H9 (cell line): Measurements from ENCODE around the gene CRABP2. TPM values are rescaled to one million over a fixed set of nuclear protein-coding genes. Genes with fewer than 3 reads are reported as not detected.
A peak's percentile ranks its signal among the peaks of the same experiment; 100 is the strongest.

Source experiments
- DNase-seq: peaks from one replicate; pipeline ENCODE4 v3.0.0-alpha.2; 2017
- H2AFZ ChIP-seq: one replicate; pipeline ENCODE4 v1.6.1; 2013; ENCODE audit warnings: mild to moderate bottlenecking, low read length, control low read depth, moderate library complexity
- H2AK5ac ChIP-seq: 2 replicates; pipeline ENCODE4 v1.6.1; 2013; ENCODE audit warnings: low read length, control low read depth, mixed read lengths; ENCODE audit not compliant: insufficient read length
- H2BK120ac ChIP-seq: one replicate; pipeline ENCODE4 v1.6.1; 2013; ENCODE audit warnings: low read depth, mild to moderate bottlenecking, low read length, control low read depth, inconsistent platforms; ENCODE audit not compliant: poor library complexity, severe bottlenecking
- H2BK12ac ChIP-seq: 2 replicates; pipeline ENCODE4 v1.6.1; 2013; ENCODE audit warnings: low read length, control low read depth, mixed read lengths, low read depth; ENCODE audit not compliant: insufficient read length
- H2BK15ac ChIP-seq: 2 replicates; pipeline ENCODE4 v1.6.1; 2013; ENCODE audit warnings: low read depth, low read length, control low read depth
- H2BK20ac ChIP-seq: one replicate; pipeline ENCODE4 v1.6.1; 2013; ENCODE audit warnings: low read depth, mild to moderate bottlenecking, low read length, control low read depth, inconsistent platforms; ENCODE audit not compliant: poor library complexity, severe bottlenecking
- H2BK5ac ChIP-seq: 2 replicates; pipeline ENCODE4 v1.6.1; 2013; ENCODE audit warnings: low read length, control low read depth, mixed read lengths; ENCODE audit not compliant: insufficient read length
- H3K14ac ChIP-seq: 2 replicates; pipeline ENCODE4 v1.6.1; 2013; ENCODE audit warnings: low read length, control low read depth; ENCODE audit not compliant: insufficient read depth
- H3K18ac ChIP-seq: 2 replicates; pipeline ENCODE4 v1.6.1; 2013; ENCODE audit warnings: low read depth, mild to moderate bottlenecking, mixed read lengths, low read length, control low read depth; ENCODE audit not compliant: insufficient read length
- H3K23ac ChIP-seq: 2 replicates; pipeline ENCODE4 v1.6.1; 2013; ENCODE audit warnings: low read length, control low read depth, mixed read lengths, low read depth; ENCODE audit not compliant: insufficient read length
- H3K23me2 ChIP-seq: 2 replicates; pipeline ENCODE4 v1.6.1; 2013; ENCODE audit warnings: low read depth, mild to moderate bottlenecking, mixed read lengths, low read length, control low read depth; ENCODE audit not compliant: insufficient read length, poor library complexity, severe bottlenecking
- H3K27ac ChIP-seq: 2 replicates; pipeline ENCODE4 v1.5.1; 2013; ENCODE audit warnings: low read length, control low read depth, mixed read lengths, low read depth; ENCODE audit not compliant: insufficient read length
- H3K27me3 ChIP-seq: 2 replicates; pipeline ENCODE4 v1.6.1; 2013; ENCODE audit warnings: low read length, control low read depth, inconsistent platforms; ENCODE audit not compliant: insufficient read depth
- H3K4ac ChIP-seq: 2 replicates; pipeline ENCODE4 v1.6.1; 2013; ENCODE audit warnings: low read depth, mild to moderate bottlenecking, control low read depth, inconsistent platforms, low read length, moderate library complexity
- H3K4me1 ChIP-seq: 2 replicates; pipeline ENCODE4 v1.6.1; 2013; ENCODE audit warnings: low read length, control low read depth, inconsistent platforms; ENCODE audit not compliant: insufficient read depth
- H3K4me2 ChIP-seq: 2 replicates; pipeline ENCODE4 v1.6.1; 2013; ENCODE audit warnings: low read length, control low read depth, mixed read lengths; ENCODE audit not compliant: insufficient read length, insufficient read depth
- H3K56ac ChIP-seq: 2 replicates; pipeline ENCODE4 v1.6.1; 2013; ENCODE audit warnings: low read depth, mild to moderate bottlenecking, mixed read lengths, low read length, control low read depth; ENCODE audit not compliant: insufficient read length
- H3K79me1 ChIP-seq: 2 replicates; pipeline ENCODE4 v1.6.1; 2013; ENCODE audit warnings: low read depth, mild to moderate bottlenecking, moderate library complexity, low read length, control low read depth, inconsistent platforms; ENCODE audit not compliant: insufficient read depth, poor library complexity, severe bottlenecking
- H3K79me2 ChIP-seq: 2 replicates; pipeline ENCODE4 v1.6.1; 2013; ENCODE audit warnings: low read length, control low read depth, inconsistent platforms; ENCODE audit not compliant: insufficient read depth
- H3K9ac ChIP-seq: 2 replicates; pipeline ENCODE4 v1.6.1; 2013; ENCODE audit warnings: low read length, control low read depth, mixed read lengths; ENCODE audit not compliant: insufficient read length; ENCODE audit errors: extremely low read depth
- H3K9me3 ChIP-seq: one replicate; pipeline ENCODE4 v1.6.1; 2013; ENCODE audit warnings: low read depth, low read length, inconsistent platforms; ENCODE audit not compliant: control insufficient read depth
- H3T11ph ChIP-seq: one replicate; pipeline ENCODE4 v1.6.1; 2013; ENCODE audit warnings: mild to moderate bottlenecking, low read length, control low read depth, inconsistent platforms
- H4K20me1 ChIP-seq: one replicate; pipeline ENCODE4 v1.6.1; 2013; ENCODE audit not compliant: control insufficient read depth, insufficient read length, insufficient read depth
- H4K5ac ChIP-seq: 2 replicates; pipeline ENCODE4 v1.6.1; 2013; ENCODE audit warnings: low read depth, mild to moderate bottlenecking, mixed read lengths, low read length, control low read depth; ENCODE audit not compliant: insufficient read length
- H4K8ac ChIP-seq: replicated peaks from 2 replicates; pipeline ENCODE4 v1.6.1; 2013; ENCODE audit warnings: low read length, control low read depth, mixed read lengths, low read depth; ENCODE audit not compliant: insufficient read length
- H4K91ac ChIP-seq: 2 replicates; pipeline ENCODE4 v1.6.1; 2013; ENCODE audit warnings: low read depth, mild to moderate bottlenecking, moderate library complexity, mixed read lengths, low read length, control low read depth; ENCODE audit not compliant: insufficient read length
- H3K27ac Mint-ChIP-seq, 3 experiments: 2 replicates in 2 of 3; 3 replicates in 1 of 3; pipeline ENCODE4 v1.8.0; 2020 to 2021; ENCODE audit warnings: mixed read lengths in 3 of 3, mild to moderate bottlenecking in 1 of 3, moderate library complexity in 1 of 3
- H3K27me3 Mint-ChIP-seq: 2 replicates; pipeline ENCODE4 v1.8.0; 2021; ENCODE audit warnings: low read depth, mild to moderate bottlenecking, moderate library complexity, mixed read lengths
- H3K36me3 Mint-ChIP-seq, 3 experiments: 2 replicates in 2 of 3; 3 replicates in 1 of 3; pipeline ENCODE4 v1.8.0; 2020 to 2021; ENCODE audit warnings: low read depth in 3 of 3, mixed read lengths in 3 of 3; ENCODE audit not compliant: insufficient read depth in 1 of 3
- H3K4me1 Mint-ChIP-seq, 2 experiments: 2 replicates each; pipeline ENCODE4 v1.8.0; 2020; ENCODE audit warnings: mixed read lengths in 2 of 2
- H3K4me3 Mint-ChIP-seq, 2 experiments: 2 replicates in 1 of 2; 3 replicates in 1 of 2; pipeline ENCODE4 v1.8.0; 2020 to 2021; ENCODE audit warnings: mild to moderate bottlenecking in 2 of 2, mixed read lengths in 2 of 2, moderate library complexity in 1 of 2
- H3K9me3 Mint-ChIP-seq, 2 experiments: 2 replicates in 1 of 2; 3 replicates in 1 of 2; pipeline ENCODE4 v1.8.0; 2020; ENCODE audit warnings: mild to moderate bottlenecking in 2 of 2, mixed read lengths in 2 of 2, moderate library complexity in 1 of 2
- WGBS: extraction: QIAGEN DNeasy Blood & Tissue Kit; methylation state at CpG from one replicate; pipeline ENCODE4 v1.1.7; 2013; ENCODE audit warnings: missing lambda C conversion rate, low lambda C conversion rate, mixed read lengths; ENCODE audit not compliant: insufficient read length; ENCODE audit errors: extremely low coverage; 5-methylcytosine and 5-hydroxymethylcytosine counted together
- total RNA-seq: library from RNA; stranded (reverse); gene quantifications from 2 replicates; pipeline ENCODE4 v1.2.1, GENCODE V29; 2021
- TF ChIP-seq, protein P1 (sequence below): fragments of 200-600 bp; sonication (generic); conservative IDR thresholded peaks from 3 replicates; pipeline ENCODE4 v1.8.0; 2021; ENCODE audit warnings: antibody characterized with exemption, mild to moderate bottlenecking

Gene CRABP2
- total RNA-seq, 1 experiment from 2014 or later: 184 TPM

DNA sequence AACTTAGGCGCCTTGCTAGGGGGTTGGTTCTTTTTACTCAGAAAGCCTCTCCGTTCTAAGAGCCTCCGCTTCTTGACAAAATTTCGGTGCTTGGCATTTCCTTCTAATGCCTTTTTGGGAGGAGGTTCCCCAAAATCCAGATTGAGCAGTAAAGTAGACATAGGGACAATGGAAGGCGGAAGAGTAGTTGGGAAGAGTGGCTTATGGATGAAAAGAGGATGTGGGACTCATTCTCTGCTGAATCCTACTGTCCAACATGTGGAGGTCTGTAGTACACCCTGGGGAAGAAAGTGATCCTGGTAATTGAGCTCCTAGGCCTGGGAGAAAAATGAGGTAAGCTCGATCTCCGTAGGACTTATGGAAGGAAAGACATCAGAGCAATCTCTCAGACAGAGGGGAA, 22.1 kb upstream of the CRABP2 start:
- H3T11ph ChIP-seq: no peak overlapping the region
- H3K56ac ChIP-seq: no peak overlapping the region
- H3K18ac ChIP-seq: no peak overlapping the region
- H3K27ac Mint-ChIP-seq: peak overlapping the region; percentile 93 to 99 (median 98)
- H2BK120ac ChIP-seq: no peak overlapping the region
- peaks cover 21% of the 10 kb centered on the region for H3K79me1 ChIP-seq
- no peaks in the 10 kb centered on the region; the same call in 1 of the 2 replicates for H3K27me3 Mint-ChIP-seq
- no peaks in the 10 kb centered on the region for H3K9me3 ChIP-seq
- H4K8ac ChIP-seq: no peak overlapping the region
- H2AFZ ChIP-seq: no peak overlapping the region
- no peak overlapping the region for H2BK20ac ChIP-seq
- H2AK5ac ChIP-seq: no peak overlapping the region
- H2BK5ac ChIP-seq: no peak overlapping the region
- no peaks in the 10 kb centered on the region for H3K27me3 ChIP-seq
- no peak overlapping the region for H2BK15ac ChIP-seq
- H4K5ac ChIP-seq: no peak overlapping the region
- H3K9me3 Mint-ChIP-seq: no peaks in the 10 kb centered on the region
- H4K20me1 ChIP-seq: peaks cover 3% of the 10 kb centered on the region
- no peaks in the 10 kb centered on the region for H3K23me2 ChIP-seq
- peaks cover 21 to 23% (median 22%) of the 10 kb centered on the region in 3 experiments for H3K36me3 Mint-ChIP-seq
- no peak overlapping the region for H2BK12ac ChIP-seq
- H3K4me1 ChIP-seq: peaks cover 5% of the 10 kb centered on the region
- no peak for DNase-seq
- TF ChIP-seq, protein P1, sequence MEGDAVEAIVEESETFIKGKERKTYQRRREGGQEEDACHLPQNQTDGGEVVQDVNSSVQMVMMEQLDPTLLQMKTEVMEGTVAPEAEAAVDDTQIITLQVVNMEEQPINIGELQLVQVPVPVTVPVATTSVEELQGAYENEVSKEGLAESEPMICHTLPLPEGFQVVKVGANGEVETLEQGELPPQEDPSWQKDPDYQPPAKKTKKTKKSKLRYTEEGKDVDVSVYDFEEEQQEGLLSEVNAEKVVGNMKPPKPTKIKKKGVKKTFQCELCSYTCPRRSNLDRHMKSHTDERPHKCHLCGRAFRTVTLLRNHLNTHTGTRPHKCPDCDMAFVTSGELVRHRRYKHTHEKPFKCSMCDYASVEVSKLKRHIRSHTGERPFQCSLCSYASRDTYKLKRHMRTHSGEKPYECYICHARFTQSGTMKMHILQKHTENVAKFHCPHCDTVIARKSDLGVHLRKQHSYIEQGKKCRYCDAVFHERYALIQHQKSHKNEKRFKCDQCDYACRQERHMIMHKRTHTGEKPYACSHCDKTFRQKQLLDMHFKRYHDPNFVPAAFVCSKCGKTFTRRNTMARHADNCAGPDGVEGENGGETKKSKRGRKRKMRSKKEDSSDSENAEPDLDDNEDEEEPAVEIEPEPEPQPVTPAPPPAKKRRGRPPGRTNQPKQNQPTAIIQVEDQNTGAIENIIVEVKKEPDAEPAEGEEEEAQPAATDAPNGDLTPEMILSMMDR: no peak
- no peak overlapping the region for H3K27ac ChIP-seq
- H3K14ac ChIP-seq: no peak overlapping the region
- peaks cover 10 to 14% of the 10 kb centered on the region in 2 experiments for H3K4me1 Mint-ChIP-seq
- H3K79me2 ChIP-seq: peaks cover 27% of the 10 kb centered on the region; the same call in 1 of the 2 replicates
- H3K4me3 Mint-ChIP-seq: no peak overlapping the region
- H3K23ac ChIP-seq: no peak overlapping the region
- WGBS: no CpG with 5 or more reads among the region's 7 CpGs
- H3K4me2 ChIP-seq: peak overlapping the region; percentile 97
- peak overlapping the region; percentile 91 for H3K9ac ChIP-seq
- H3K4ac ChIP-seq: no peak overlapping the region
- H4K91ac ChIP-seq: no peak overlapping the region
